ENCODE data around the gene ESR1.
"Not testable (repeated sequence)": the region's sequence is repeated elsewhere in the genome, so short reads cannot be mapped to it uniquely, and the experiment has no call there.

The ESR1 gene

DNA sequence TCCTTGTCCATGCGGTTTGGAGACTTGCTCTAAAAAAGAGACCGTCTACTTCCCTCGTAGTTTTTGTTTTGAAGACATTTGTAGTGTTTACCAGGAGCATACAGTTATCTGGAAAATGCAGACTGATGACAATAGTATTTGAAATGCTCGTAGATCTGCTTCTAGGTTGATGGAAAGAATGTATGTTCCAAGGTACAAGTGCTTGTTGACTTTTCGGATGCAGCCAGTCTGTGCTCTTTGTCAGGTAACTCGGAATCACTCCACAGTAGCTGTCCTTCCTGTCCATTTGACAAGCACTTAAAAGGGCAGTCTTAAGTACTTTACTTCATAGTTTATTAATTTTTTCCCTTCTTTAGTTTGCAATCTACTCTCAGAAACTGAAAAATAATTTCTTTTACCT is 194.8 kb downstream of the ESR1 start:
- Histone ChIP-seq H3K36me3 (ENCODE audit: insufficient read depth, low read length) (no peaks in the 10 kb centered on the region), H3K9me3 (ENCODE audit: control insufficient read depth, insufficient read depth, low read length) (no peaks in the 10 kb centered on the region), H3K9ac (ENCODE audit: low read depth, low read length) (no peak overlapping the region), H3K4me1 (ENCODE audit: insufficient read depth, low read length) (no peaks in the 10 kb centered on the region)

DNA sequence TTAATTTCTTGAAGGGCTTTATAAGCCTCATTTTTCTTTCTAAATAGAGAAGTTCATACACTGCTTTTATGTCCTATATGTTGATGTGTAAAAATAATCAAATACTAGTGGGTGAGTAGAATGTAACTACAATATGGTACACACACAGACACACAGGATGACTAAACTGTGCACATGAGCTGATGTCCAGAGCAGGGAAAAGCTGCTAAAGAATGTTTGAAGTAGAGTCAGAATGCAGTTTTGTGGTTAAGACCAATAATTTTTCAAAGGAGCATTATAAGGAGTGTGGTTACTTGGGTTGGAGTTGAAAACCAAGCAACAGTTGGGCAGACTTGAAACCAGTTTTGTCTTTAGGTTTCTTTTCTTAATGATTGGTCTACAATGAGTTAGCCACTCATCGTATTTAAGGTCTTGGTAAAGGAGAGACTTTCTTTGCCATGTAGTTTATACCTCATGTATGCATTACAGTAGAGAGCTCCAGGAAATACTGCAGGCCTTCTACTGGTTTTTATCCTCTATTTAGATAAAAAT is 196.6 kb downstream of the ESR1 start:
- Histone ChIP-seq H3K9me3 (ENCODE audit: control insufficient read depth, insufficient read depth, low read length) (no peaks in the 10 kb centered on the region), H3K36me3 (ENCODE audit: insufficient read depth, low read length) (no peaks in the 10 kb centered on the region), H3K4me1 (ENCODE audit: insufficient read depth, low read length) (no peaks in the 10 kb centered on the region), H3K9ac (ENCODE audit: low read depth, low read length) (no peak overlapping the region)

DNA sequence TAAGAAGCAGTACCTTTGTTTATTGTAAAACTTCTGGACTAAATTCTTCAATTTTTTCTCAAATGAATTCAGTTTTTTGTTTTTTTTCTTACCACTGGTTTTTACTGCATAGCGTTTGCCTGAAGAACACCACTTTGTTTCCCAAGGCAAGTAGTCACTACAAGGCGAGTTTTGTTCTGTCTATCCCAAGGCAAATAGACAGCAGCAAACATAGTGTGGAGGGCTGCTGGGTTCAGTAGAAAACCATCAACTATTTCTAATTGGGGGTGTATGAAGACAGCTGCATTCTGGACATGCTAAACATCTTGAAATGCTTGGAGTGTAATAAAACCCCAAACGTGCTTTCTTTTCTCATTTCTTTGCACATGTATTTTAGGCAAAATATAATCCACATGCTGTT is 197.4 kb downstream of the ESR1 start:
- Histone ChIP-seq H3K9ac (ENCODE audit: low read depth, low read length) (no peak overlapping the region), H3K36me3 (ENCODE audit: insufficient read depth, low read length) (no peaks in the 10 kb centered on the region), H3K4me1 (ENCODE audit: insufficient read depth, low read length) (no peaks in the 10 kb centered on the region), H3K9me3 (ENCODE audit: control insufficient read depth, insufficient read depth, low read length) (no peaks in the 10 kb centered on the region)

DNA sequence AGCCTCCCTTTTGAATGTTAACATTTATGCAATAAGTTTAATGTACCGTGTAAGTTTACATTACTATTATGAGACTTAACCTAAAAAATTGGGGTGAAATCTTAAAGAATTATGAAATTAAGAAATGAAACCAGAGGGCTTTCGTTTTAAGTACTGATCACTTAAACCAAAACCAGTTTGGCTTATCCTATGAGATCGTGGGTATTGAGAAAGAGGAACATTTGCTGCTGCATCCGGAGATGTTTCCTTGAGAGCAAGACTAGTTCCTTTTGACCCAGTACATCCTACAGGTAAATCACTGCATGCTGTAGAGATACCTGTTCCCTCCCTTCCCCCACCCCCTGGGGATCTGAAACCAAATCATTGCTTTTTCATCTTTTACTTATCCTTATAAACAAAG is 201.3 kb downstream of the ESR1 start:
- no peaks in the 10 kb centered on the region for H3K36me3 ChIP-seq (ENCODE audit: insufficient read depth, low read length)
- H3K9ac ChIP-seq (ENCODE audit: low read depth, low read length), result no peak overlapping the region
- no peaks in the 10 kb centered on the region for H3K4me1 ChIP-seq (ENCODE audit: insufficient read depth, low read length)
- no peaks in the 10 kb centered on the region for H3K9me3 ChIP-seq (ENCODE audit: control insufficient read depth, insufficient read depth, low read length)

DNA sequence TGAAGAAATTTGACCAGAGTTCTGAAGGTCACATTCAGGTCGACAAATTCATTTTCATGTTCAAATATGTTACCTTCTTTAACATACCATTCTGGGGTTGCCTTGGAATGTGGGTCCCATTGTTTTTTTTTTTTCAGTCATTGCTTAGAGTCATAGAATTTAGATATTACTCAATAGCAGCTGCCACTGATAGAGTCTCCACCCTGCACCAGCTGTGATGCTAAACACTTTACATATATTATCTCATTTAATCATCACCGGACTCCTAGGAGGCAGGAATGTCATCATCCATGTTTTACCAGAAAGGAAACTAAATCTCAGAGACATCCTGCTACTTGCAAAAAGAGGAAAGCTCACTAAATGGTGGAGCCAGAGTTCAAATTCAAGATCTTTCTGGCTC is 204.7 kb downstream of the ESR1 start:
- no peak overlapping the region for H3K9ac ChIP-seq (ENCODE audit: low read depth, low read length)

DNA sequence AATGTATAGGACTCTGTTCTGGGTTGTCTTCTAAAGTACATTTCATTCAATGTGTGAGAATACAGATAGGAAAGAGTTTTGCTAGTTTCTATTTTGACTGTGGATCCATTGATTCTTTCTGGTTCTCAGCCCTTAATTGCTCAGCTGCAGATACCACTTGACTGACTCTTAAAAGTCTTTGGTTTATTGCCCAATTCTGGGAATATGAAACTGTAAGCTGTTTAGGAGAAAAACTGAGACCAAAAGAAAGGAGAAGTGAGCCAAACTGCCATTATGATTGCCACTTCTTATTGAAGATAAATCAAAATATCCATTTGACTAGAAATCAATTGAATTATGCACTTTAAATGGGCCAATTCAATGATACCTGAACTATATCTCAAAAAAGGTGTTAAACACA is 211.4 kb downstream of the ESR1 start:
- Histone ChIP-seq H3K9me3 (ENCODE audit: control insufficient read depth, insufficient read depth, low read length) (no peaks in the 10 kb centered on the region), H3K36me3 (ENCODE audit: insufficient read depth, low read length) (no peaks in the 10 kb centered on the region), H3K4me1 (ENCODE audit: insufficient read depth, low read length) (no peaks in the 10 kb centered on the region), H3K9ac (ENCODE audit: low read depth, low read length) (no peak overlapping the region)

More for the DNA sequence above, 204.7 kb downstream of the ESR1 start:
- Histone ChIP-seq H3K9me3 (ENCODE audit: control insufficient read depth, insufficient read depth, low read length) (no peaks in the 10 kb centered on the region), H3K4me1 (ENCODE audit: insufficient read depth, low read length) (no peaks in the 10 kb centered on the region), H3K36me3 (ENCODE audit: insufficient read depth, low read length) (no peaks in the 10 kb centered on the region)

DNA sequence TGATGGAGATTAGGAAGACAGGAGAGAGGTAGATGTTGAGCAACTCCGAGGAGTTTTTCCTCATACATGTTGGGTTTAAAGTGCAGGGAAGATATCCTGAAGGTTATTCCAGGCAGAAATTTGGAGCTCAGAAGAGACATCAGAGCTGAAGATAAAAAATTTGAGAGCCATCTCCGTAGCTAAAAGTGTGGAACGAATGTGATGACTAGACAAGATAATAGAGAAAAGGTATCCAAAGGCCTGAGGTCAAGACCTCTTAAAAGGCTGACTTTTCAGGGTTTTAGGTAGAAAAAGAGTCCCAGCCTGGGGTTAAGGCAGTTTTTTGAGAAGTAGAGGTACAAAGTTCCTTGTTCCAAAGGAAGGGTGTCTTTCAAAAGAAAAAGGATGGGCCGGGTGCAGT is 214.8 kb downstream of the ESR1 start:
- no peaks in the 10 kb centered on the region for H3K4me1 ChIP-seq (ENCODE audit: insufficient read depth, low read length)
- H3K9me3 ChIP-seq (ENCODE audit: control insufficient read depth, insufficient read depth, low read length), result no peaks in the 10 kb centered on the region
- no peak overlapping the region for H3K9ac ChIP-seq (ENCODE audit: low read depth, low read length)
- no peaks in the 10 kb centered on the region for H3K36me3 ChIP-seq (ENCODE audit: insufficient read depth, low read length)

DNA sequence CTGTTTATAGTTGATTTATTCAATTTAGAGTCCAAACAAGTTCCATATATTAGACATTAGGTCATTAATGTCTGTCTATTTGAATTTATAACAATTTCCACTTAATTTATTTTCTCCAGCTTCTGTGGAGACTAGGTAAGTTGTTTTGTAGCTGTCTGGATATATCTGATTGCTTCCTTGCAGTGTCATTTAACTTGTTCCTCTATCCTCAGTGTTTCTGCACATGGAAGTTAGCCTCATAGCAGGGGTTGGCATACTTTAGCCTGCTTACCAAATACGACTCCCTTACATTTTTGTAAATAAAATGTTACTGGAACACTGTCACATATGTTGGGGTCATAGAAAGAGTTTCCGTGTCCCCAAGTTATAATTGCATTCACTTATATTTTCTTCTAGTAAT is 216.1 kb downstream of the ESR1 start:
- Histone ChIP-seq H3K9ac (ENCODE audit: low read depth, low read length) (no peak overlapping the region), H3K36me3 (ENCODE audit: insufficient read depth, low read length) (no peaks in the 10 kb centered on the region), H3K4me1 (ENCODE audit: insufficient read depth, low read length) (no peaks in the 10 kb centered on the region), H3K9me3 (ENCODE audit: control insufficient read depth, insufficient read depth, low read length) (no peaks in the 10 kb centered on the region)

DNA sequence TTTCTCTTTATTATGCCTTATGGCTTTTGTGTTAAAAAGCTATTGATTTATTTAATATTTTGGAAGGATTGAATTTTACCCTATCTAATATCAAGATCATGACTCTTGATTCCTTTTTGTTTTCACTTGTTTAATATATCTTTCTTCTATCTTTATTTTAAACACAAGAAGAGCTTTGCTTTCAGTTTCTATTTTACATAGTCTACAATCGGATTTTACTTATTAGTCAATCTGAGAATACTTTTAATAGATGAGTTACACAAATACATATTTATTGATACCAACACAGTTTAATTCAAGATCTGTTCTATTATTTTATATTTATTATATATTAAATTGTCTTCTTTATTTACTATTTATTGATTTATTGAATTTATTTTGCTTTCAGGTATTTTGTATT is 218.8 kb downstream of the ESR1 start:
- H3K9ac ChIP-seq (ENCODE audit: low read depth, low read length), result no peak overlapping the region

DNA sequence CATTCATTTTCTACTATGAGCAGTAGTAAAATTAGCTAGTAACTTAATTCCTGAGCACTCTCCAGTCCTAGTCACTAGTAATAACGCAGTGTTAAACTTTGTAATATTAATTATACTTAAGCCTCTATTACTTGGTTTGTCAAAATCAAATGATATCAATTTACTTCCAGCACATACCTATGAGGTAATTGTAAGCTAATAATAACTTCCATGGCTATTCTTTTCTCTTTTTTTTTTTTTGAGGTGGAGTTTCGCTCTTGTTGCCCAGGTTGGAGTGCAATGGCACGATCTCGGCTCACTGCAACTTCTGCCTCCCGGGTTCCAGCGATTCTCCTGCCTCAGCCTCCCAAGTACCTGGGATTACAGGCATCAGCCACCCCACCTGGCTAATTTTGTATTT is 219.3 kb downstream of the ESR1 start:
- H3K9me3 ChIP-seq (ENCODE audit: control insufficient read depth, insufficient read depth, low read length); H3K36me3 ChIP-seq (ENCODE audit: insufficient read depth, low read length); H3K9ac ChIP-seq (ENCODE audit: low read depth, low read length); H3K4me1 ChIP-seq (ENCODE audit: insufficient read depth, low read length): not testable (repeated sequence)

More for the DNA sequence above, 218.8 kb downstream of the ESR1 start:
- H3K4me1 ChIP-seq (ENCODE audit: insufficient read depth, low read length), result no peaks in the 10 kb centered on the region
- no peaks in the 10 kb centered on the region for H3K36me3 ChIP-seq (ENCODE audit: insufficient read depth, low read length)
- no peaks in the 10 kb centered on the region for H3K9me3 ChIP-seq (ENCODE audit: control insufficient read depth, insufficient read depth, low read length)

DNA sequence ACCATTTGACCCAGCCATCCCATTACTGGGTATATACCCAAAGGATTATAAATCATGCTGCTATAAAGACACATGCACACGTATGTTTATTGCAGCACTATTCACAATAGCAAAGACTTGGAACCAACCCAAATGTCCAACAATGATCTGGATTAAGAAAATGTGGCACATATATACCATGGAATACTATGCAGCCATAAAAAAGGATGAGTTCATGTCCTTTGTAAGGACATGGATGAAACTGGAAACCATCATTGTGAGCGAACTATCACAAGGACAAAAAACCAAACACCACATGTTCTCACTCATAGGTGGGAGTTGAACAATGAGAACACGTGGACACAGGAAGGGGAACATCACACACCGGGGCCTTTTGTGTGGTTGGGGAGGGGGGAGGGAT is 226.3 kb downstream of the ESR1 start:
- not testable (repeated sequence) for H3K36me3 ChIP-seq (ENCODE audit: insufficient read depth, low read length); H3K9me3 ChIP-seq (ENCODE audit: control insufficient read depth, insufficient read depth, low read length); H3K4me1 ChIP-seq (ENCODE audit: insufficient read depth, low read length); H3K9ac ChIP-seq (ENCODE audit: low read depth, low read length)

DNA sequence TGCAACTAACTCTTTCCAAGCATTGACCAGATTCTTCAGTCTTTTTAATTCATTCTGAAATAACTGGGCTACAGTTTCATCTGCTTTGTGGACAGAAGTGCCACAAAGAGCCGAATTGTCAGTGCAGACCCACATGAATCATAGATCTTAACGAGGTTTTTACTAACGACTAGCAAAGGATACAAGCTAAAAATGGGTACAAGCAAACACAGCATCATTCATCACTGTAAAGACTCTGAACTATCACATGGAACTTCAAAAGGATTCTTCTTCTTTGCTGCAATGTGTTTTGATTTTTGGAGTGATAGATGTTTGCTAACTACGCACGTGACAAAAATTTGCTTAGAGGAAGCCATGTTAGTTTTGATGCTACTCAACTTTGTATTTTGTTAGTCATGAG is 227.1 kb downstream of the ESR1 start:
- Histone ChIP-seq H3K9me3 (ENCODE audit: control insufficient read depth, insufficient read depth, low read length) (no peaks in the 10 kb centered on the region), H3K9ac (ENCODE audit: low read depth, low read length) (no peak overlapping the region), H3K4me1 (ENCODE audit: insufficient read depth, low read length) (no peaks in the 10 kb centered on the region), H3K36me3 (ENCODE audit: insufficient read depth, low read length) (no peaks in the 10 kb centered on the region)

DNA sequence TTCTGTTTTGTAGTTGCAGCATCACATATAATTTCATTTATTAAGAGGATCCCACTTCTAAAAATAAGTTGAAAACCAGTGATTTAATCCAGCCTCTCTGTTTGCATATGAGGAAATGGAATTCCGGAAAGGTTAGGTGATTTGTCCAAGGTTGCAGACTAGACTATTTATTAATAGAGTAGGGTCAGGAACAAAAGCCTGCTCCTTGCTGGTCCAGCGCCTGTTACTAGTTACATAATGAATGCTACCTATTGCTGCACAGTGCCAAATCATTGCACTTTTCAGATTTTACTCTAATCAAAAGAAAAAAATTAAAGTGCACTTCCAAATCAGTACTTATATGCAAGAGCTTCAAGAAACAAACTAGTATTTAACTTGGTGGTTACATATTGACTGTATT is 238.6 kb downstream of the ESR1 start:
- Histone ChIP-seq H3K36me3 (ENCODE audit: insufficient read depth, low read length) (no peaks in the 10 kb centered on the region), H3K4me1 (ENCODE audit: insufficient read depth, low read length) (0 out of 2 replicates have a peak, but pooled peaks cover 6% of the 10 kb centered on the region), H3K9ac (ENCODE audit: low read depth, low read length) (no peak overlapping the region), H3K9me3 (ENCODE audit: control insufficient read depth, insufficient read depth, low read length) (no peaks in the 10 kb centered on the region)

DNA sequence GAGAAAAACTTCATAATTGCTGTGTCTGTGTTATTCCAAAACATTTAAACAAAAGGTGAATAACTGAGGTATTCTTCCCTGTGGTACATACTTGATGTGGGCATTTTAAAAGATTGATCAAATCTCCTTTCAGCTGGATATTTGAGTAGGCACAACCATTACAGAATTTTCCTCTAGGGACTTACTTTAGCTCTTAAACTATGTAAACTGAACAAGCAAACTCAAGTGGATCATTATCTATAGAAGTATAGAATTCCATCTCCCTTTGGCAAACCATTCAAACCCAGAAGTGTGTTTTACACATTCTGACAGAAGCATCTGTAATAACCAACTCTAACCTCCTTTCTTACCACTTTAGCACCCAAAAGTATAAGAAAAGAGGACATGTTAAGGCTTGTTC is 241.4 kb downstream of the ESR1 start:
- H3K9me3 ChIP-seq (ENCODE audit: control insufficient read depth, insufficient read depth, low read length), result no peaks in the 10 kb centered on the region
- no peak overlapping the region for H3K9ac ChIP-seq (ENCODE audit: low read depth, low read length)
- H3K4me1 ChIP-seq (ENCODE audit: insufficient read depth, low read length), result 0 out of 2 replicates have a peak, but pooled peaks cover 6% of the 10 kb centered on the region
- no peaks in the 10 kb centered on the region for H3K36me3 ChIP-seq (ENCODE audit: insufficient read depth, low read length)

DNA sequence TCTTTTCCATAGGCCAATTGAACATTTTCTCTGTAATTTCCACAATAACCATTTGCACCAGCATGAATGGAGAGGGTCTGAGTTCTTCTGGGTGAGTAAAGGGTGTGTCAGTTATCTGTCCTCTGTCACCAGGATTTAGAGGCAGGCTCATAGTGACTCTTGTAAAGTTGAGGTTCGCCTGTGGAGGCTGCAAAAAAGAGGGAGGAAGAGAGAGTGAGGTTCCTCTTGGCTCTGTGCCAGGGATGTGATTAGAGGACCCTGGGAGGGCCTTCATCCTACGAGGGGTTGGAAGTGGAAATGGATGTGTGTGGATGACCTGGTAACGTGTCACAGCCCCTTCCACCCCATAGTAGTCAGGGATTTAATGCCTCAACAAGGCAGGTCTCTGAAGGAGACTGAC is 242.0 kb downstream of the ESR1 start:
- no peaks in the 10 kb centered on the region for H3K36me3 ChIP-seq (ENCODE audit: insufficient read depth, low read length)
- H3K9me3 ChIP-seq (ENCODE audit: control insufficient read depth, insufficient read depth, low read length), result no peaks in the 10 kb centered on the region
- 0 out of 2 replicates have a peak, but pooled peaks cover 6% of the 10 kb centered on the region for H3K4me1 ChIP-seq (ENCODE audit: insufficient read depth, low read length)
- H3K9ac ChIP-seq (ENCODE audit: low read depth, low read length), result no peak overlapping the region
